Measurements from ENCODE around the gene ZNF213. TPM values are rescaled to one million over a fixed set of nuclear protein-coding genes. Genes with fewer than 3 reads are reported as not detected.
A peak's percentile ranks its signal among the peaks of the same experiment; 100 is the strongest.

ZNF213 gene
- polyA plus RNA-seq, 3 donors, result 1.5 to 2.6 (median 1.8) TPM

GRCh38 chr16:3187798-3188674, 53.2 kb downstream of the ZNF213 start, which contains the start of gene OR1F1:
TSS of gene OR1F1 (plus strand) at chr16:3188204.
- Histone ChIP-seq H2AFZ (ENCODE audit: insufficient read depth, low read depth, low read length, poor library complexity, severe bottlenecking) (peak within 1 kb of the TSS; percentile 40), H3K9ac (ENCODE audit: insufficient read depth, low read length, poor library complexity, severe bottlenecking) (no peak within 1 kb of the TSS), H4K20me1 (ENCODE audit: insufficient read depth, low read length) (no peaks in the 10 kb centered on the region), H3K4me1 (ENCODE audit: control insufficient read depth in 1 of 2, insufficient read depth in 2 of 2, low read length in 2 of 2) (peaks cover 23 to 30% of the 10 kb centered on the region in 2 donors), H3K36me3 (replicated peaks in 1 of 2; ENCODE audit: control insufficient read depth in 1 of 2, insufficient read depth in 2 of 2, low read length in 2 of 2) (no peaks in the 10 kb centered on the region), H3K27ac (ENCODE audit: low read depth in 1 of 2, low read length in 2 of 2) (no peak within 1 kb of the TSS), H3K4me3 (replicated peaks in 1 of 3; ENCODE audit: low read depth in 2 of 3, low read length in 3 of 3) (no peak within 1 kb of the TSS), H3K4me2 (replicated peaks; ENCODE audit: extremely low read depth, low read length, poor library complexity, severe bottlenecking) (peak within 1 kb of the TSS; percentile 23), H3K27me3 (ENCODE audit: control insufficient read depth in 2 of 2, insufficient read depth in 2 of 2, low read length in 2 of 2) (peaks cover 84 to 100% of the 10 kb centered on the region in 2 donors), H3K9me3 (replicated peaks in 1 of 2; ENCODE audit: control insufficient read depth in 1 of 2, insufficient read depth in 1 of 2, low read length in 2 of 2) (peaks cover 15 to 78% of the 10 kb centered on the region in 2 donors), H3K79me2 (ENCODE audit: insufficient read depth, low read length) (no peaks in the 10 kb centered on the region)
- intact Hi-C loops (cut with micrococcal nuclease), result no loop called here
- Mint-ChIP-seq H3K4me3 (peak within 1 kb of the TSS; percentile 39 to 83), H3K9me3 (peaks cover 15 to 79% (median 72%) of the 10 kb centered on the region in 7 donors), H3K27ac (peak within 1 kb of the TSS in 2 of 7 donors; percentile 48 to 85), H3K36me3 (peaks cover 22 to 28% of the 10 kb centered on the region in 2 donors), H3K27me3 (ENCODE audit: low read depth in 3 of 3) (peaks cover 93 to 100% (median 98%) of the 10 kb centered on the region in 3 donors), H3K4me1 (peaks cover 42% of the 10 kb centered on the region)
- TF ChIP-seq CTCF (IDR thresholded peaks at IDR 0.05), result no peak
- no peak for DNase-seq
- WGBS (ENCODE audit: insufficient coverage), result 2% methylated on average over 20 of the region's 51 CpGs

GRCh38 chr16:3188675-3188924, 53.8 kb downstream of the ZNF213 start:
- TF ChIP-seq CTCF (IDR thresholded peaks at IDR 0.05), result no peak
- Histone ChIP-seq H3K4me2 (replicated peaks; ENCODE audit: extremely low read depth, low read length, poor library complexity, severe bottlenecking) (peak overlapping the region; percentile 23), H3K9me3 (replicated peaks in 1 of 2; ENCODE audit: control insufficient read depth in 1 of 2, insufficient read depth in 1 of 2, low read length in 2 of 2) (peaks cover 21 to 82% of the 10 kb centered on the region in 2 donors), H3K27me3 (ENCODE audit: control insufficient read depth in 2 of 2, insufficient read depth in 2 of 2, low read length in 2 of 2) (peaks cover 83 to 100% of the 10 kb centered on the region in 2 donors), H3K4me1 (ENCODE audit: control insufficient read depth in 1 of 2, insufficient read depth in 2 of 2, low read length in 2 of 2) (peaks cover 17 to 24% of the 10 kb centered on the region in 2 donors), H3K4me3 (replicated peaks in 1 of 3; ENCODE audit: low read depth in 2 of 3, low read length in 3 of 3) (no peak overlapping the region), H3K27ac (ENCODE audit: low read depth in 1 of 2, low read length in 2 of 2) (no peak overlapping the region), H4K20me1 (ENCODE audit: insufficient read depth, low read length) (no peaks in the 10 kb centered on the region), H3K79me2 (ENCODE audit: insufficient read depth, low read length) (no peaks in the 10 kb centered on the region), H3K9ac (ENCODE audit: insufficient read depth, low read length, poor library complexity, severe bottlenecking) (no peak overlapping the region), H2AFZ (ENCODE audit: insufficient read depth, low read depth, low read length, poor library complexity, severe bottlenecking) (no peak overlapping the region), H3K36me3 (replicated peaks in 1 of 2; ENCODE audit: control insufficient read depth in 1 of 2, insufficient read depth in 2 of 2, low read length in 2 of 2) (no peaks in the 10 kb centered on the region)
- WGBS (ENCODE audit: insufficient coverage), result 3% methylated on average over 13 of the region's 13 CpGs
- intact Hi-C loops (cut with micrococcal nuclease), result no loop called here
- peaks cover 19 to 26% of the 10 kb centered on the region in 2 donors for H3K36me3 Mint-ChIP-seq
- H3K4me1 Mint-ChIP-seq, result peaks cover 36% of the 10 kb centered on the region
- no peak for DNase-seq
- peaks cover 91 to 100% (median 98%) of the 10 kb centered on the region in 3 donors for H3K27me3 Mint-ChIP-seq (ENCODE audit: low read depth in 3 of 3)
- no peak overlapping the region for H3K27ac Mint-ChIP-seq
- H3K4me3 Mint-ChIP-seq, result peak overlapping the region in 1 of 2 donors; percentile 83
- H3K9me3 Mint-ChIP-seq, result peaks cover 20 to 80% (median 73%) of the 10 kb centered on the region in 7 donors

Data from CD14-positive monocyte (primary cell).